CD4-positive, alpha-beta T cell treated with Interleukin-12 subunit alpha and Interleukin-12 subunit beta, for 1 hour (primary cell): ENCODE measurements around the gene BTBD19.

ENCODE experiments used
- DNase-seq: peaks from one replicate; pipeline ENCODE4 v3.0.0-alpha.2; 2020

Gene BTBD19

GRCh38 chr1:44862829-44863401, 54.6 kb downstream of the BTBD19 start:
- DNase-seq = no peak
